ENCODE measurements around the gene ANKS1B. TPM values are rescaled to one million over a fixed set of nuclear protein-coding genes. Genes with fewer than 3 reads are reported as not detected.
"Not testable (repeated sequence)": the region's sequence is repeated elsewhere in the genome, so short reads cannot be mapped to it uniquely, and the experiment has no call there.

The ANKS1B gene
- total and polyA plus RNA-seq, 7 donors: 1.0 to 57.3 (median 30.1) TPM; not detected in 1

DNA sequence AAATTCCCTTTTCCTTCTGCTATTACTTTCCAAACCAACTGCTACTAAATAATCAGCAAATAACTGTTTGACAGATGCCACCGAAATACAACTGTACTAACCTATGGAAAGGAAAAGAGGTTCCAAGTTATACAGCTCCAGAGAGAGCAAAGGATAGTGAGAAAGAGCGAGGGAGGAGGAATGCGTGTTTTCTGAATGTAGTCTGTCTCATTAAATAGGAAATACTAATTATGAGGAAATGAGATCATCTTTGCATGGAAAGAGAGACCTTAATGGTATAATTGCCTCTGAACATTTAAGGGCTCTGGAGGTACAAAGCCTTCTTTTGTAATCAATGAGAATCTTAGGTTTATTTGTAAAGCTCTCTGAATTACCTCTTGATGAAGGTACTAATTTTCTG is 1144.4 kb downstream of the ANKS1B start:
- 88 to 91% methylated on average over 3 of the region's 3 CpGs for WGBS, 2 donors

GRCh38 chr12:98838231-98838647 is 1146.5 kb downstream of the ANKS1B start:
- no peak for TF ChIP-seq EP300 (IDR thresholded peaks at IDR 0.05)
- TF ChIP-seq, protein P1, sequence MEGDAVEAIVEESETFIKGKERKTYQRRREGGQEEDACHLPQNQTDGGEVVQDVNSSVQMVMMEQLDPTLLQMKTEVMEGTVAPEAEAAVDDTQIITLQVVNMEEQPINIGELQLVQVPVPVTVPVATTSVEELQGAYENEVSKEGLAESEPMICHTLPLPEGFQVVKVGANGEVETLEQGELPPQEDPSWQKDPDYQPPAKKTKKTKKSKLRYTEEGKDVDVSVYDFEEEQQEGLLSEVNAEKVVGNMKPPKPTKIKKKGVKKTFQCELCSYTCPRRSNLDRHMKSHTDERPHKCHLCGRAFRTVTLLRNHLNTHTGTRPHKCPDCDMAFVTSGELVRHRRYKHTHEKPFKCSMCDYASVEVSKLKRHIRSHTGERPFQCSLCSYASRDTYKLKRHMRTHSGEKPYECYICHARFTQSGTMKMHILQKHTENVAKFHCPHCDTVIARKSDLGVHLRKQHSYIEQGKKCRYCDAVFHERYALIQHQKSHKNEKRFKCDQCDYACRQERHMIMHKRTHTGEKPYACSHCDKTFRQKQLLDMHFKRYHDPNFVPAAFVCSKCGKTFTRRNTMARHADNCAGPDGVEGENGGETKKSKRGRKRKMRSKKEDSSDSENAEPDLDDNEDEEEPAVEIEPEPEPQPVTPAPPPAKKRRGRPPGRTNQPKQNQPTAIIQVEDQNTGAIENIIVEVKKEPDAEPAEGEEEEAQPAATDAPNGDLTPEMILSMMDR (IDR thresholded peaks at IDR 0.05): no peak
- no peak for TF ChIP-seq POLR2AphosphoS5 (IDR thresholded peaks at IDR 0.05)
- Histone ChIP-seq H3K4me3 (no peak overlapping the region), H3K36me3 (no peaks in the 10 kb centered on the region), H3K4me1 (no peaks in the 10 kb centered on the region), H3K27ac (no peak overlapping the region), H3K9me3 (no peaks in the 10 kb centered on the region), H3K27me3 (no peaks in the 10 kb centered on the region)
- 35 to 49% methylated on average over 7 of the region's 7 CpGs for WGBS, 2 donors
- DNase-seq: no peak
- intact Hi-C loops (cut with DNase I): no loop called here

More for the DNA sequence above, 1144.4 kb downstream of the ANKS1B start:
- H3K27me3 ChIP-seq: no peaks in the 10 kb centered on the region
- H3K4me1 ChIP-seq: no peaks in the 10 kb centered on the region
- no peaks in the 10 kb centered on the region for H3K9me3 ChIP-seq
- no peak for DNase-seq
- no peak overlapping the region for H3K4me3 ChIP-seq
- H3K27ac ChIP-seq: no peak overlapping the region
- TF ChIP-seq POLR2A (IDR thresholded peaks at IDR 0.05) (no peak), POLR2AphosphoS5 (IDR thresholded peaks at IDR 0.05) (no peak), EP300 (IDR thresholded peaks at IDR 0.05) (no peak)
- TF ChIP-seq, protein P1 (IDR thresholded peaks at IDR 0.05): no peak
- H3K36me3 ChIP-seq: no peaks in the 10 kb centered on the region
- intact Hi-C loops (cut with DNase I): no loop called here

GRCh38 chr12:98837134-98837752 is 1147.5 kb downstream of the ANKS1B start:
- H3K27ac ChIP-seq; H3K4me1 ChIP-seq; H3K9me3 ChIP-seq; H3K36me3 ChIP-seq; H3K4me3 ChIP-seq; DNase-seq; intact Hi-C loops (cut with DNase I); H3K27me3 ChIP-seq: not testable (repeated sequence)
- 61 to 84% methylated on average over 11 to 12 of the region's 12 CpGs for WGBS, 2 donors

GRCh38 chr12:98830657-98831056 is 1154.1 kb downstream of the ANKS1B start:
- WGBS, 2 donors: 83 to 85% methylated on average over 7 of the region's 7 CpGs
- no peaks in the 10 kb centered on the region for H3K36me3 ChIP-seq
- no peaks in the 10 kb centered on the region for H3K27me3 ChIP-seq
- intact Hi-C loops (cut with DNase I): no loop called here
- DNase-seq: no peak
- no peaks in the 10 kb centered on the region for H3K4me1 ChIP-seq
- H3K27ac ChIP-seq: no peak overlapping the region
- no peaks in the 10 kb centered on the region for H3K9me3 ChIP-seq
- TF ChIP-seq POLR2AphosphoS5 (IDR thresholded peaks at IDR 0.05): no peak
- no peak for TF ChIP-seq EP300 (IDR thresholded peaks at IDR 0.05)
- TF ChIP-seq, protein P1 (IDR thresholded peaks at IDR 0.05): no peak
- TF ChIP-seq POLR2A (IDR thresholded peaks at IDR 0.05): no peak
- no peak overlapping the region for H3K4me3 ChIP-seq

DNA sequence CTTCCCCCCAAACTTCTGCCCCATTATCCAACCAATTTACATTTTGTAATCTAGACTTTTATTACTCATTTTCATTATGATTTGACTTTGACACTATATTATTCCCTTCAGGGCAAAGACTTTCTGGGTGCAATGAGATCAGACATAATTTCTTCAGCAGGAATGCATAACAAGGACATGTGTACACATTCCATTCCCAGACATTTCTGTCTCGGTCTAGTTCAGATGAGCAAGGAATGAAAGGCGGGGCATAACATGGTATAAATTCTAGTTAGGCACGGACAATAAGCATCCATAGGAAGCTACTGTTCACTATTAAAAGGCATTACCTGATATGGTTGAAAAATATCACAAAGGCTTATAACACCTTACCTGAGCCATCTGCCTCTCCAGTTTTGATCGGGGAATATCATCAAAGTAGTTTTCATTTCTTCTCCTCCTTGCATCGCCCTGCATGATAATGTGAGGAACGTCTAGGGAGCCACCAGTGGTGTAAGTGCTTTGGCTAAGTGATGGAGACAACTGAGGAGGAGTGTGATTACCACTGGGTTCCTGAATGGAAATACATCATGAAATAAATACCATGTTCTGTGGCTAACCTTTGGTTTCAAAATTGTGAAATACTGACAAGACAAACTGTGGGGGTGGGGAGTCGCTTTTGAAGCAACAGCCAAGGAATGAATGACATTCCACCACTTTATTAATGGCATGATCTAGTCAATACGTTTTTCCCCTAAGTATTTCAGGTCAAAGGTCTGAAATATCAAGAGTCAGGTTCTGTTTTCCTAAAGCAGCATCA is 1155.7 kb downstream of the ANKS1B start:
- no peaks in the 10 kb centered on the region for H3K4me1 ChIP-seq
- intact Hi-C loops (cut with DNase I): no loop called here
- no peaks in the 10 kb centered on the region for H3K27me3 ChIP-seq
- no peak overlapping the region for H3K4me3 ChIP-seq
- TF ChIP-seq, protein P1 (IDR thresholded peaks at IDR 0.05): no peak
- TF ChIP-seq POLR2AphosphoS5 (IDR thresholded peaks at IDR 0.05): no peak
- TF ChIP-seq POLR2A (IDR thresholded peaks at IDR 0.05): no peak
- TF ChIP-seq EP300 (IDR thresholded peaks at IDR 0.05): no peak
- no peak for DNase-seq
- WGBS, 2 donors: 71 to 77% methylated on average over 8 of the region's 8 CpGs
- H3K27ac ChIP-seq: no peak overlapping the region
- H3K36me3 ChIP-seq: no peaks in the 10 kb centered on the region
- no peaks in the 10 kb centered on the region for H3K9me3 ChIP-seq
